Ascending aorta (tissue), 2 donors: Measurements from ENCODE around the gene CNTNAP2. TPM values are rescaled to one million over a fixed set of nuclear protein-coding genes. Genes with fewer than 3 reads are reported as not detected.
"Not testable (repeated sequence)": the region's sequence is repeated elsewhere in the genome, so short reads cannot be mapped to it uniquely, and the experiment has no call there.

Experiments used
- DNase-seq, 2 donors: peaks; one replicate each; pipeline ENCODE4 v3.0.0-alpha.2; 2019; ENCODE audit warnings: low spot score in 2 of 2
- H3K27ac ChIP-seq, 2 donors: fragments of 200-600 bp; sonication (generic); one replicate each; pipeline ENCODE4 v1.5.1; 2016 to 2017; ENCODE audit warnings: mild to moderate bottlenecking in 1 of 2
- H3K27me3 ChIP-seq: fragments of 200-600 bp; sonication (generic); one replicate; pipeline ENCODE4 v1.5.1; 2017
- H3K36me3 ChIP-seq, 2 donors: fragments of 200-600 bp; sonication (generic); one replicate each; pipeline ENCODE4 v1.5.1; 2016
- H3K4me1 ChIP-seq, 2 donors: fragments of 200-600 bp; sonication (generic); one replicate each; pipeline ENCODE4 v1.5.1; 2016 to 2017; ENCODE audit warnings: mild to moderate bottlenecking in 1 of 2
- H3K4me3 ChIP-seq, 2 donors: fragments of 200-600 bp; sonication (generic); one replicate each; pipeline ENCODE4 v1.5.1; 2016 to 2017; ENCODE audit warnings: mild to moderate bottlenecking in 1 of 2
- H3K9me3 ChIP-seq, 2 donors: fragments of 200-600 bp; sonication (generic); one replicate each; pipeline ENCODE4 v1.5.1; 2016
- CTCF ChIP-seq, 3 experiments: fragments of 200-600 bp in 2 of 3; fragments of 450-650 bp in 1 of 3; sonication (generic) in 2 of 3; IDR thresholded peaks; one replicate each; pipeline ENCODE4 v1.5.1; 2016 to 2019; ENCODE audit warnings: antibody characterized with exemption in 3 of 3, mild to moderate bottlenecking in 1 of 3, moderate library complexity in 1 of 3
- intact Hi-C: fragments of 100-400 bp; cut with DNase I; formaldehyde crosslinking; loops from one replicate; pipeline ENCODE4 v1.15.1; 2023
- total RNA-seq: library from RNA; depleted of rRNA; stranded (reverse); fragments of >200 nt; gene quantifications from one replicate; pipeline ENCODE4 v1.1.0, GENCODE V29; 2016

CNTNAP2 gene
- total RNA-seq, 1 donor from 2014 or later, result not detected

GRCh38 chr7:148288592-148289151, 2172.1 kb downstream of the CNTNAP2 start:
- no peaks in the 10 kb centered on the region for H3K4me1 ChIP-seq
- H3K27ac ChIP-seq, result no peak overlapping the region
- no peak for DNase-seq
- H3K36me3 ChIP-seq, result no peaks in the 10 kb centered on the region
- no peak overlapping the region for H3K4me3 ChIP-seq
- H3K9me3 ChIP-seq, result no peaks in the 10 kb centered on the region
- TF ChIP-seq CTCF (IDR thresholded peaks at IDR 0.05), result no peak
- intact Hi-C loops, result no loop called here
- H3K27me3 ChIP-seq, result no peaks in the 10 kb centered on the region

- intact Hi-C loops, result no loop called here
- no peaks in the 10 kb centered on the region for H3K4me1 ChIP-seq
- no peaks in the 10 kb centered on the region for H3K27me3 ChIP-seq
- H3K9me3 ChIP-seq, result no peaks in the 10 kb centered on the region
- no peak for DNase-seq
- TF ChIP-seq CTCF (IDR thresholded peaks at IDR 0.05), result no peak
- no peak overlapping the region for H3K4me3 ChIP-seq
- no peak overlapping the region for H3K27ac ChIP-seq
- no peaks in the 10 kb centered on the region for H3K36me3 ChIP-seq
These were observed 2173.0 kb downstream of the CNTNAP2 start for GRCh38 chr7:148289630-148290029.

- TF ChIP-seq CTCF (IDR thresholded peaks at IDR 0.05), result no peak
These were observed 2173.9 kb downstream of the CNTNAP2 start for GRCh38 chr7:148290538-148290937.

GRCh38 chr7:148291799-148292198, 2175.2 kb downstream of the CNTNAP2 start:
- no peaks in the 10 kb centered on the region for H3K36me3 ChIP-seq
- intact Hi-C loops, result no loop called here
- H3K4me1 ChIP-seq, result no peaks in the 10 kb centered on the region
- H3K27ac ChIP-seq, result no peak overlapping the region
- no peaks in the 10 kb centered on the region for H3K9me3 ChIP-seq
- TF ChIP-seq CTCF (IDR thresholded peaks at IDR 0.05), result no peak
- H3K27me3 ChIP-seq, result no peaks in the 10 kb centered on the region
- no peak for DNase-seq
- no peak overlapping the region for H3K4me3 ChIP-seq

More at GRCh38 chr7:148290538-148290937, 2173.9 kb downstream of the CNTNAP2 start:
- no peaks in the 10 kb centered on the region for H3K27me3 ChIP-seq
- no peak overlapping the region for H3K27ac ChIP-seq
- no peak overlapping the region for H3K4me3 ChIP-seq
- DNase-seq, result no peak
- no peaks in the 10 kb centered on the region for H3K9me3 ChIP-seq
- H3K36me3 ChIP-seq, result no peaks in the 10 kb centered on the region
- no peaks in the 10 kb centered on the region for H3K4me1 ChIP-seq
- intact Hi-C loops, result no loop called here

- H3K9me3 ChIP-seq, result no peaks in the 10 kb centered on the region
- H3K36me3 ChIP-seq, result no peaks in the 10 kb centered on the region
- no peak for TF ChIP-seq CTCF (IDR thresholded peaks at IDR 0.05)
- no peaks in the 10 kb centered on the region for H3K27me3 ChIP-seq
- no peak overlapping the region for H3K27ac ChIP-seq
- DNase-seq, result no peak
- intact Hi-C loops, result no loop called here
- H3K4me3 ChIP-seq, result no peak overlapping the region
- no peaks in the 10 kb centered on the region for H3K4me1 ChIP-seq
These were observed 2180.5 kb downstream of the CNTNAP2 start for GRCh38 chr7:148296994-148297644.

GRCh38 chr7:148298768-148299167, 2182.2 kb downstream of the CNTNAP2 start:
- DNase-seq, H3K36me3 ChIP-seq, H3K4me1 ChIP-seq, intact Hi-C loops, H3K4me3 ChIP-seq, H3K27ac ChIP-seq, H3K9me3 ChIP-seq, H3K27me3 ChIP-seq: not testable (repeated sequence)
